GM06990 (cell line): Measurements from ENCODE around the gene APCDD1L.

ENCODE experiments used
- DNase-seq: peaks from one replicate; pipeline ENCODE4 v3.0.0-alpha.2; 2011; ENCODE audit not compliant: insufficient read length; ENCODE audit errors: extremely low read depth
- H3K27me3 ChIP-seq: replicated peaks from 2 replicates; pipeline ENCODE4 v1.6.0; 2011; ENCODE audit warnings: low read length; ENCODE audit not compliant: control insufficient read depth, insufficient read depth
- H3K36me3 ChIP-seq: 2 replicates; pipeline ENCODE4 v1.5.1; 2011; ENCODE audit warnings: low read length; ENCODE audit not compliant: control insufficient read depth, insufficient read depth
- H3K4me3 ChIP-seq: replicated peaks from 2 replicates; pipeline ENCODE4 v1.5.1; 2011; ENCODE audit warnings: low read depth, mild to moderate bottlenecking, control low read depth, low read length
- CTCF ChIP-seq: IDR thresholded peaks from 2 replicates; pipeline ENCODE4 v1.5.1; 2011; ENCODE audit warnings: low read length, control low read depth, mild to moderate bottlenecking, inconsistent platforms; ENCODE audit not compliant: insufficient read depth, poor library complexity, severe bottlenecking

The APCDD1L gene

GRCh38 chr20:58495623-58496428 is 19.4 kb downstream of the APCDD1L start:
- H3K36me3 ChIP-seq = no peaks in the 10 kb centered on the region
- no peak for TF ChIP-seq CTCF
- H3K4me3 ChIP-seq = no peak overlapping the region
- H3K27me3 ChIP-seq = no peaks in the 10 kb centered on the region
- no peak for DNase-seq

- no peak for DNase-seq
- Histone ChIP-seq H3K27me3 (no peaks in the 10 kb centered on the region), H3K36me3 (no peaks in the 10 kb centered on the region), H3K4me3 (no peak overlapping the region)
- no peak for TF ChIP-seq CTCF
These were observed 20.1 kb downstream of the APCDD1L start for GRCh38 chr20:58494923-58495622.

- H3K4me3 ChIP-seq = no peak overlapping the region
- TF ChIP-seq CTCF = no peak
- DNase-seq = no peak
- no peaks in the 10 kb centered on the region for H3K27me3 ChIP-seq
- no peaks in the 10 kb centered on the region for H3K36me3 ChIP-seq
These were observed 22.2 kb downstream of the APCDD1L start for GRCh38 chr20:58492795-58493524.

GRCh38 chr20:58492074-58492718 is 23.0 kb downstream of the APCDD1L start:
- no peak overlapping the region for H3K4me3 ChIP-seq
- no peaks in the 10 kb centered on the region for H3K27me3 ChIP-seq
- no peak for DNase-seq
- TF ChIP-seq CTCF = no peak
- no peaks in the 10 kb centered on the region for H3K36me3 ChIP-seq

- Histone ChIP-seq H3K27me3 (no peaks in the 10 kb centered on the region), H3K36me3 (no peaks in the 10 kb centered on the region), H3K4me3 (no peak overlapping the region)
- no peak for DNase-seq
- TF ChIP-seq CTCF = no peak
These were observed 29.0 kb downstream of the APCDD1L start for GRCh38 chr20:58486207-58486606.
